HG02623 (cell line): ENCODE measurements around the gene PGA4.
"Not testable (repeated sequence)": the region's sequence is repeated elsewhere in the genome, so short reads cannot be mapped to it uniquely, and the experiment has no call there.

Source experiments
- ATAC-seq: cut with Tn5 transposase; IDR thresholded peaks from one replicate; pipeline ENCODE4 v1.9.1; 2021; ENCODE audit warnings: moderate library complexity; ENCODE audit not compliant: unreplicated experiment

PGA4 gene

GRCh38 chr11:61222047-61222446, at the start of gene PGA4:
Gene PGA4, plus strand, starts transcription at chr11:61222347. Its CDS starts 54 bp downstream, at chr11:61222401.
- ATAC-seq: not testable (repeated sequence)

- ATAC-seq: no peak
Measured at GRCh38 chr11:61172356-61172755, 49.8 kb upstream of the PGA4 start.

GRCh38 chr11:61172888-61173287, 49.3 kb upstream of the PGA4 start:
- no peak for ATAC-seq

GRCh38 chr11:61173456-61173855, 48.7 kb upstream of the PGA4 start:
- no peak for ATAC-seq

- ATAC-seq: no peak
Measured at GRCh38 chr11:61174273-61174672, 47.9 kb upstream of the PGA4 start.

- ATAC-seq: no peak
Measured at GRCh38 chr11:61174949-61175348, 47.2 kb upstream of the PGA4 start.

- no peak for ATAC-seq
Measured at GRCh38 chr11:61176446-61176845, 45.7 kb upstream of the PGA4 start.

- not testable (repeated sequence) for ATAC-seq
Measured at GRCh38 chr11:61180205-61180604, 41.9 kb upstream of the PGA4 start.

- no peak for ATAC-seq
Measured at GRCh38 chr11:61181489-61181888, 40.7 kb upstream of the PGA4 start.

- no peak for ATAC-seq
Measured at GRCh38 chr11:61183645-61184044, 38.5 kb upstream of the PGA4 start.

GRCh38 chr11:61186504-61186903, 35.6 kb upstream of the PGA4 start:
- ATAC-seq: no peak

GRCh38 chr11:61187505-61188130, 34.5 kb upstream of the PGA4 start:
- no peak for ATAC-seq

- no peak for ATAC-seq
Measured at GRCh38 chr11:61189933-61190332, 32.2 kb upstream of the PGA4 start.

- no peak for ATAC-seq
Measured at GRCh38 chr11:61193596-61193995, 28.6 kb upstream of the PGA4 start.

GRCh38 chr11:61194169-61194671, 27.9 kb upstream of the PGA4 start:
- no peak for ATAC-seq

GRCh38 chr11:61194981-61195695, 27.0 kb upstream of the PGA4 start:
- no peak for ATAC-seq

GRCh38 chr11:61195719-61196118, 26.4 kb upstream of the PGA4 start:
- ATAC-seq: no peak

- ATAC-seq: no peak
Measured at GRCh38 chr11:61198361-61198760, 23.8 kb upstream of the PGA4 start.

GRCh38 chr11:61198948-61199523, 23.1 kb upstream of the PGA4 start:
- no peak for ATAC-seq

GRCh38 chr11:61201476-61201875, 20.7 kb upstream of the PGA4 start:
- no peak for ATAC-seq

- ATAC-seq: not testable (repeated sequence)
Measured at GRCh38 chr11:61202950-61203746, 19.0 kb upstream of the PGA4 start, which contains the start of gene PGA3. Gene PGA3, plus strand, starts transcription at chr11:61203515. Its CDS starts 50 bp downstream, at chr11:61203565.
